K562 (cell line): ENCODE results near the gene MYO7A. TPM values are rescaled to one million over a fixed set of nuclear protein-coding genes. Genes with fewer than 3 reads are reported as not detected.
A peak's percentile ranks its signal among the peaks of the same experiment; 100 is the strongest.

Experiments
- ATAC-seq: fragments of 200-7000 bp; cut with Tn5 transposase; 3 replicates; pipeline ENCODE4 v1.9.1; 2020; ENCODE audit warnings: moderate library complexity
- BruUV-seq: library from RNA; stranded (reverse); fragments of 400-500 nt; replicated peaks from 2 replicates; lab custom pipeline; 2021; lab: Mats Ljungman, UMichigan
- CTCF ChIA-PET: fragments of 300-600 bp; formaldehyde crosslinking; extraction: SDS; loops from one replicate; lab custom pipeline; 2021; ENCODE audit warnings: low intra/inter-chr PET ratio; lab: Yijun Ruan, JAX
- POLR2A ChIA-PET: fragments of 300-600, 350-650 bp; sonication (Branson Sonifier 250); formaldehyde crosslinking; extraction: SDS; loops from one replicate; lab custom pipeline; 2021; ENCODE audit warnings: antibody characterized with exemption, inconsistent platforms; lab: Yijun Ruan, JAX
- DNase-seq, 4 experiments: peaks; one replicate each; pipeline versions ENCODE4 v3.0.0 to v3.0.0-alpha.2; 2011 to 2018; ENCODE audit warnings: low spot score in 3 of 4, mixed read lengths in 3 of 4; ENCODE audit errors: extremely low read depth in 1 of 4
- FAIRE-seq: peaks from 2 replicates; lab custom pipeline; 2011; peaks lifted over from hg19 to GRCh38; lab: Jason Lieb, UNC
- H2AFZ ChIP-seq: 2 replicates; pipeline ENCODE4 v1.6.0; 2011; ENCODE audit warnings: low read depth, low read length, control low read depth, inconsistent platforms
- H3K27ac ChIP-seq: fragments of 200-600 bp; 3 replicates; pipeline ENCODE4 v1.8.0; 2011; ENCODE audit warnings: low read depth, mild to moderate bottlenecking, control low read depth, inconsistent platforms, low read length, moderate library complexity, mixed read lengths; ENCODE audit errors: extremely low read depth
- H3K27me3 ChIP-seq, 2 experiments: fragments of 300-600 bp in 1 of 2; 2 replicates in 1 of 2; 3 replicates in 1 of 2; pipeline versions ENCODE4 v1.6.0 to v1.8.0; 2011; ENCODE audit warnings: inconsistent platforms in 2 of 2, low read length in 2 of 2, mild to moderate bottlenecking in 1 of 2, mixed read lengths in 1 of 2, moderate library complexity in 1 of 2; ENCODE audit not compliant: control insufficient read depth in 2 of 2, insufficient read depth in 2 of 2
- H3K36me3 ChIP-seq: fragments of 300-600 bp; 3 replicates; pipeline ENCODE4 v1.8.0; 2011; ENCODE audit warnings: mild to moderate bottlenecking, low read length, inconsistent platforms; ENCODE audit not compliant: control insufficient read depth, insufficient read depth
- H3K4me1 ChIP-seq, 2 experiments: fragments of 200-600 bp in 1 of 2; replicated peaks in 1 of 2; 2 replicates in 1 of 2; 3 replicates in 1 of 2; pipeline versions ENCODE4 v1.5.1 to v1.8.0; 2011; ENCODE audit warnings: inconsistent platforms in 2 of 2, low read length in 2 of 2, mild to moderate bottlenecking in 1 of 2, mixed read lengths in 1 of 2, moderate library complexity in 1 of 2; ENCODE audit not compliant: control insufficient read depth in 2 of 2, insufficient read depth in 2 of 2
- H3K4me2 ChIP-seq: 2 replicates; pipeline ENCODE4 v1.6.1; 2011; ENCODE audit warnings: low read length, control low read depth, inconsistent platforms, mixed read lengths; ENCODE audit not compliant: insufficient read depth
- H3K4me3 ChIP-seq: fragments of 200-600 bp; sonication (generic), shearing (Covaris generic); 2 replicates; pipeline ENCODE4 v1.5.1; 2016; ENCODE audit warnings: control low read depth, inconsistent platforms
- H3K79me2 ChIP-seq: fragments of 200-600 bp; 3 replicates; pipeline ENCODE4 v1.8.0; 2011; ENCODE audit warnings: low read length, inconsistent platforms; ENCODE audit not compliant: control insufficient read depth, insufficient read depth
- H3K9ac ChIP-seq, 2 experiments: 2 replicates each; pipeline versions ENCODE4 v1.6.0 to v1.6.1; 2011; ENCODE audit warnings: low read depth in 2 of 2, low read length in 2 of 2, control low read depth in 1 of 2, inconsistent platforms in 1 of 2, mild to moderate bottlenecking in 1 of 2, mixed read lengths in 1 of 2; ENCODE audit not compliant: insufficient read depth in 1 of 2
- H3K9me1 ChIP-seq: one replicate; pipeline ENCODE4 v1.6.0; 2011; ENCODE audit warnings: inconsistent platforms, mild to moderate bottlenecking, low read length, moderate library complexity; ENCODE audit not compliant: control insufficient read depth, insufficient read depth
- H3K9me3 ChIP-seq: replicated peaks from 2 replicates; pipeline ENCODE4 v1.5.1; 2011; ENCODE audit warnings: low read depth, low read length, inconsistent platforms; ENCODE audit not compliant: control insufficient read depth, insufficient read depth
- H4K20me1 ChIP-seq: replicated peaks from 2 replicates; pipeline ENCODE4 v1.6.1; 2011; ENCODE audit warnings: low read length, inconsistent platforms, mixed read lengths; ENCODE audit not compliant: control insufficient read depth, insufficient read depth
- BMI1 ChIP-seq: fragments of 150-350 bp; IDR thresholded peaks from 2 replicates; pipeline ENCODE4 v1.6.1; 2014; ENCODE audit warnings: low read length
- CBX1 ChIP-seq: sonication (generic); IDR thresholded peaks from 2 replicates; pipeline ENCODE4 v1.6.1; 2016; ENCODE audit warnings: antibody characterized with exemption, low read depth, mild to moderate bottlenecking
- CEBPG ChIP-seq, 3 experiments: fragments of 200-800 bp in 1 of 3; sonication (Bioruptor generic) in 1 of 3; sonication (generic) in 1 of 3; formaldehyde crosslinking in 1 of 3; IDR thresholded peaks in 2 of 3; conservative IDR thresholded peaks in 1 of 3; 2 replicates each; pipeline versions ENCODE4 v1.6.1 to v1.8.0; 2016 to 2022; ENCODE audit warnings: missing compliant biosample characterization in 2 of 3, missing genetic modification characterization in 2 of 3, mild to moderate bottlenecking in 1 of 3, missing genetic modification reagents in 1 of 3
- HNRNPL ChIP-seq: fragments of 200-400 bp; formaldehyde crosslinking; IDR thresholded peaks from 2 replicates; pipeline ENCODE4 v1.6.1; 2017; ENCODE audit warnings: low read depth, mild to moderate bottlenecking, low read length
- NR3C1 ChIP-seq: sonication (generic); formaldehyde crosslinking; IDR thresholded peaks from 2 replicates; pipeline ENCODE4 v1.8.1; 2022; ENCODE audit warnings: missing genetic modification reagents
- RUNX1 ChIP-seq: sonication (generic); IDR thresholded peaks from 2 replicates; pipeline ENCODE4 v1.6.1; 2016; ENCODE audit warnings: antibody characterized with exemption, low read depth
- SPI1 ChIP-seq: IDR thresholded peaks from 2 replicates; pipeline ENCODE4 v1.6.1; 2011; ENCODE audit warnings: low read depth, low read length, control low read depth, borderline replicate concordance
- U2AF1 ChIP-seq: fragments of 200-400 bp; formaldehyde crosslinking; optimal IDR thresholded peaks from 2 replicates; pipeline ENCODE3; 2017; ENCODE audit warnings: mild to moderate bottlenecking, low read depth, low read length, moderate library complexity
- ZNF140 ChIP-seq: fragments of 250-450 bp; sonication (Bioruptor Pico); IDR thresholded peaks from 2 replicates; pipeline ENCODE4 v1.8.0; 2021; ENCODE audit warnings: moderate library complexity, mild to moderate bottlenecking, inconsistent platforms
- ZNF224 ChIP-seq: sonication (generic); formaldehyde crosslinking; IDR thresholded peaks from 2 replicates; pipeline ENCODE4 v1.8.0; 2022; ENCODE audit warnings: mild to moderate bottlenecking, missing genetic modification reagents
- ZNF239 ChIP-seq: fragments of 250-450 bp; sonication (Bioruptor Pico); IDR thresholded peaks from 2 replicates; pipeline ENCODE4 v1.4.0; 2020; ENCODE audit warnings: mild to moderate bottlenecking
- WGBS: fragments of 100-300 bp; shearing (Covaris generic); methylation state at CpG from one replicate; pipeline ENCODE4 v1.1.6; 2016; ENCODE audit warnings: low coverage, mixed read lengths; ENCODE audit not compliant: insufficient coverage; ENCODE audit errors: missing lambda C conversion rate; 5-methylcytosine and 5-hydroxymethylcytosine counted together
- in situ Hi-C: fragments of 300-500 bp; cut with MboI; formaldehyde crosslinking; loops from 4 replicates; pipeline ENCODE4 v1.15.0; 2018; ENCODE audit warnings: inconsistent platforms, mixed read lengths
- intact Hi-C: fragments of 100-400 bp; cut with micrococcal nuclease; formaldehyde crosslinking; loops from 2 replicates; pipeline ENCODE4 v1.14.2; 2022
- polyA plus RNA-seq, 8 experiments: library from polyadenylated mRNA; depleted of rRNA in 4 of 8; stranded (reverse) in 5 of 8; unstranded in 3 of 8; fragments of >200 nt; fragmentation: Nextera tagmentation in 2 of 8; fragmentation: Illumina TruSeq in 1 of 8; extraction: Ambion mirVana in 2 of 8; extraction: Trizol in 1 of 8; gene quantifications; 2 replicates each; pipeline versions ENCODE4 v1.2.1 to v1.2.3, GENCODE V29; 2011 to 2014; ENCODE audit warnings: inconsistent platforms in 1 of 8, missing spikeins in 1 of 8
- total RNA-seq, 7 experiments: library from RNA; depleted of rRNA in 6 of 7; stranded (reverse); fragments of >200 nt in 6 of 7; fragmentation: Illumina TruSeq in 2 of 7; extraction: Trizol in 2 of 7; gene quantifications; 2 replicates each; pipeline versions ENCODE4 v1.2.1 to v1.2.3, GENCODE V29; 2011 to 2021; ENCODE audit warnings: low replicate concordance in 1 of 7

The MYO7A gene
- total and polyA plus RNA-seq, 9 of the 15 experiments (the other 6 are each of a cell fraction or from before 2014, with no cell fraction given), result 0.01 to 0.11 (median 0.07) TPM; not detected in 1

- Histone ChIP-seq H2AFZ (no peak overlapping the region), H3K4me2 (no peak overlapping the region), H3K27me3 (peaks cover 7 to 62% of the 10 kb centered on the region in 2 experiments; a peak in 4 of 5 replicates), H4K20me1 (no peaks in the 10 kb centered on the region), H3K79me2 (no peaks in the 10 kb centered on the region), H3K9me1 (peaks cover 2% of the 10 kb centered on the region), H3K9ac (no peak overlapping the region; a peak in 1 of 4 replicates), H3K4me1 (peaks cover 0 to 8% of the 10 kb centered on the region in 2 experiments; a peak in 1 of 5 replicates), H3K36me3 (no peaks in the 10 kb centered on the region), H3K27ac (no peak overlapping the region), H3K9me3 (no peaks in the 10 kb centered on the region), H3K4me3 (no peak overlapping the region)
- no peak for TF ChIP-seq NR3C1
- TF ChIP-seq U2AF1, result no peak
- TF ChIP-seq CBX1, result no peak
- peak; percentile 29; the same call in 1 of the 2 replicates for TF ChIP-seq SPI1
- WGBS, result 0% methylated on average over 12 of the region's 13 CpGs
- DNase-seq (no peak), FAIRE-seq (no peak), ATAC-seq (no peak)
- POLR2A ChIA-PET, result no interaction called here
- CTCF ChIA-PET, result no interaction called here
- in situ Hi-C loops, result no loop called here
- BruUV-seq, result no TSS peak
- intact Hi-C loops, result no loop called here
Measured at GRCh38 chr11:77206264-77207018, 78.4 kb downstream of the MYO7A start.

GRCh38 chr11:77207019-77207485, 79.0 kb downstream of the MYO7A start:
- no peak overlapping the region for H3K27ac ChIP-seq
- WGBS, result 3% methylated on average over 10 of the region's 10 CpGs
- TF ChIP-seq ZNF239 (no peak), HNRNPL (no peak), ZNF224 (no peak), RUNX1 (no peak), BMI1 (no peak), ZNF140 (no peak), CEBPG (CRISPR knock-in tag; IDR thresholded peaks at IDR 0.05) (no peak), CEBPG (tag; conservative IDR thresholded peaks at IDR 0.05 in 1 of 2, IDR thresholded peaks at IDR 0.05 in 1 of 2) (no peak)
- CTCF ChIA-PET, result no interaction called here
- H3K4me2 ChIP-seq, result no peak overlapping the region
- no TSS peak for BruUV-seq
- H2AFZ ChIP-seq, result no peak overlapping the region
- ATAC-seq (no peak), DNase-seq (no peak), FAIRE-seq (no peak)
- no peaks in the 10 kb centered on the region for H3K79me2 ChIP-seq
- H3K9me3 ChIP-seq, result no peaks in the 10 kb centered on the region
- peaks cover 7 to 65% of the 10 kb centered on the region in 2 experiments; a peak in 4 of 5 replicates for H3K27me3 ChIP-seq
- no peak overlapping the region for H3K9ac ChIP-seq
- H3K4me3 ChIP-seq, result no peak overlapping the region
- no peaks in the 10 kb centered on the region for H4K20me1 ChIP-seq
- in situ Hi-C loops, result no loop called here
- intact Hi-C loops, result no loop called here
- POLR2A ChIA-PET, result no interaction called here
- peaks cover 0 to 8% of the 10 kb centered on the region in 2 experiments; a peak in 1 of 5 replicates for H3K4me1 ChIP-seq
- H3K9me1 ChIP-seq, result peaks cover 3% of the 10 kb centered on the region
- H3K36me3 ChIP-seq, result no peaks in the 10 kb centered on the region
